ENCODE results near the gene EI24. TPM values are rescaled to one million over a fixed set of nuclear protein-coding genes. Genes with fewer than 3 reads are reported as not detected.

The EI24 gene
- total RNA-seq, 1 donor from 2014 or later = 34.3 TPM

GRCh38 chr11:125593114-125593820 is 24.0 kb downstream of the EI24 start:
- intact Hi-C loops (cut with micrococcal nuclease) = loop anchor here (5.0 kb wide), 1 partner anchor 521 kb away; no protein-coding TSS in a partner anchor
- Mint-ChIP-seq H3K27me3 (no peaks in the 10 kb centered on the region), H3K9me3 (no peaks in the 10 kb centered on the region), H3K27ac (peak overlapping the region; percentile 99), H3K4me3 (peak overlapping the region; percentile 95), H3K36me3 (ENCODE audit: low read depth) (peaks cover 40% of the 10 kb centered on the region), H3K4me1 (peaks cover 56% of the 10 kb centered on the region)
- CTCF ChIA-PET = interaction anchor here (1.4 to 1.9 kb wide), 2 partner anchors 24 to 170 kb away, joined by 3 to 10 read pairs; partner anchors contain the start of gene EI24
- POLR2A ChIA-PET = interaction anchor here (1.4 to 4.8 kb wide), 11 partner anchors 9 to 711 kb away, joined by 3 to 82 read pairs (median 11); partner anchors contain the start of genes CCDC15, CHEK1, DCPS and EI24
- ATAC-seq (ENCODE audit: low read depth) = no peak
- TF ChIP-seq CTCF (IDR thresholded peaks at IDR 0.05) = no peak
- no peak for DNase-seq

GRCh38 chr11:125594958-125595357 is 25.7 kb downstream of the EI24 start:
- CTCF ChIA-PET = no interaction called here
- Mint-ChIP-seq H3K4me3 (peak overlapping the region; percentile 68), H3K36me3 (ENCODE audit: low read depth) (peaks cover 51% of the 10 kb centered on the region)

GRCh38 chr11:125600663-125601062 is 31.4 kb downstream of the EI24 start:
- Mint-ChIP-seq H3K27ac (no peak overlapping the region), H3K9me3 (no peaks in the 10 kb centered on the region), H3K4me1 (peaks cover 8% of the 10 kb centered on the region), H3K4me3 (no peak overlapping the region), H3K27me3 (no peaks in the 10 kb centered on the region), H3K36me3 (ENCODE audit: low read depth) (peaks cover 81% of the 10 kb centered on the region)
- ChIA-PET POLR2A (interaction anchor here (0.6 to 3.9 kb wide), 2 partner anchors 8 to 652 kb away, joined by 3 to 11 read pairs; partner anchors contain the start of gene STT3A), CTCF (no interaction called here)
- ATAC-seq (ENCODE audit: low read depth) (no peak), DNase-seq (no peak)
- intact Hi-C loops (cut with micrococcal nuclease) = no loop called here
- no peak for TF ChIP-seq CTCF (IDR thresholded peaks at IDR 0.05)

More at GRCh38 chr11:125594958-125595357, 25.7 kb downstream of the EI24 start:
- Mint-ChIP-seq H3K9me3 (no peaks in the 10 kb centered on the region), H3K27ac (peak overlapping the region; percentile 56), H3K4me1 (peaks cover 48% of the 10 kb centered on the region), H3K27me3 (no peaks in the 10 kb centered on the region)
- intact Hi-C loops (cut with micrococcal nuclease) = loop anchor here (5.0 kb wide), 1 partner anchor 523 kb away; no protein-coding TSS in a partner anchor
- POLR2A ChIA-PET = interaction anchor here (4.8 kb wide), 1 partner anchor 31 kb away, joined by 49 read pairs; the partner anchor contains the start of gene CHEK1
- no peak for TF ChIP-seq CTCF (IDR thresholded peaks at IDR 0.05)
- DNase-seq = no peak
- ATAC-seq (ENCODE audit: low read depth) = no peak

- ChIA-PET CTCF (no interaction called here), POLR2A (interaction anchor here (1.1 to 3.9 kb wide), 2 partner anchors 11 to 22 kb away, joined by 3 to 11 read pairs; partner anchors contain the start of genes CHEK1 and STT3A)
- no peak for TF ChIP-seq CTCF (IDR thresholded peaks at IDR 0.05)
- DNase-seq = no peak
- Mint-ChIP-seq H3K27ac (no peak overlapping the region), H3K36me3 (ENCODE audit: low read depth) (peaks cover 82% of the 10 kb centered on the region), H3K4me1 (no peaks in the 10 kb centered on the region), H3K4me3 (no peak overlapping the region), H3K27me3 (no peaks in the 10 kb centered on the region), H3K9me3 (no peaks in the 10 kb centered on the region)
- ATAC-seq (ENCODE audit: low read depth) = no peak
- intact Hi-C loops (cut with micrococcal nuclease) = no loop called here
Observed at GRCh38 chr11:125603207-125603606, 33.9 kb downstream of the EI24 start.

GRCh38 chr11:125605417-125605816 is 36.1 kb downstream of the EI24 start:
- H3K4me3 Mint-ChIP-seq = no peak overlapping the region
- ChIA-PET POLR2A (no interaction called here), CTCF (no interaction called here)
- ATAC-seq (ENCODE audit: low read depth) = no peak
- H3K27me3 Mint-ChIP-seq = no peaks in the 10 kb centered on the region
- H3K27ac Mint-ChIP-seq = no peak overlapping the region
- H3K4me1 Mint-ChIP-seq = no peaks in the 10 kb centered on the region
- no peak for TF ChIP-seq CTCF (IDR thresholded peaks at IDR 0.05)
- DNase-seq = no peak
- H3K36me3 Mint-ChIP-seq (ENCODE audit: low read depth) = peaks cover 90% of the 10 kb centered on the region
- intact Hi-C loops (cut with micrococcal nuclease) = no loop called here
- H3K9me3 Mint-ChIP-seq = no peaks in the 10 kb centered on the region

All from activated B cell treated with CpG ODN at 0.5 μM for 24 hours (primary cell).